GM19239 (cell line): Measurements from ENCODE around the gene ZNF70.

ENCODE experiments used
- DNase-seq: peaks from one replicate; pipeline ENCODE4 v3.0.0; 2011; ENCODE audit warnings: low spot score; ENCODE audit not compliant: insufficient read length
- FAIRE-seq: peaks from 2 replicates; lab custom pipeline; 2011; peaks lifted over from hg19 to GRCh38; lab: Jason Lieb, UNC

ZNF70 gene

DNA sequence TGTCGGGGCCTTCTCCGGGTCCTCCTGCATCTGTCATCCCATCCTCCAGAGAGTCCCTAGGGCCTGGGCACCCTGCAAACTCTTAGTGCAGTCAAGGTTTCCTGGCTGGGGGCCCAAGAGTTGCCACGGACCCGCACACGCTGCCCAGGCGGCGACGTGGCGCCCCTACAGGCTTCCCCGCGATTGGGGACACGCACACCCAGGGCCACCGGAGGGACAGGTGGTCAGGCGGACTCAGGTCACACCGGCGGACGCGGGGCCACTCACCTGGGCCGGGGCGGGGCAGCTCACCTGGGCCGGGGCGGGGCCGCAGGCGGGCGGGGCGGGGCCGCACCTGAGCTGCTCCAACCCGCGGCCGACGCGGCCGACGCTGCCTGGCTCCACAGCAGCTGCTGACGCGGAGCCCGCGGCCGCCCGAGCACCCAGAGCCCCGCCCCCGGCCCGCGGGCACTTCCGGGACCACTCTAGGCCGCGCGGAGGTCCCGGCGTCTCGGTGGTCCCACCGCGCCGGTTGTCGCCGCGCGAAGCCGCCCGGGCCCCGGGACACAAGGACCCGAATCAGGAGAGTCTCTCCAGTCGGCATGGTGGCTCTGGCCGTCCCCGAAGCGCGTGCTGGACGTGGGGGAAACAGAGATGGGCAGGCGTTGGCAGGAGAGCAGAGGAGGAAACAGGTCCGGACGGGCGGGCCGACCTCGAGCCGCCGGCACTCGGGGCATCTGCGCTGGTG is at the start of gene ZNF70:
ZNF70 (minus strand) TSS at position 399 of the 727 bp plus-strand sequence. CDS start 5,972 bp downstream, outside the sequence.
- no peak for FAIRE-seq

DNA sequence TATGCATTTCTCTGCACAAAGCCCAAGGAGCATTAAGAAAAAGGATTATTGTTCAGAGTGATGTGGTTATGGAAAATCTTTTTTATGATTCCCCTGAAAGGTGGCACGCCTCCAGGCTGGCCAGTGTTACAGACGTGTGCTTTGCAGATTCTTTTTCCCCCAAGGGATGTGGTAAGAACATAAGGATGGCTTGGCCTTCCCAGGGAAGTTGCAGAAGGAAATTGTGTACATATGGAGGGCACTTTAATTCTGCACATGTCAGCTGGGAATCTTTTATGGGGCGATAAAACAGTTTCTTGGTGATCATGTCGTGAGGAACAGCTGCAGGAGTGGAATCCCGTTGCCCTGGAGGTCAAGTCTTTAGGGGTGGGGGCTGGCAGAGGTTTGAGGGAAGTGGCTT is 45.5 kb upstream of the ZNF70 start:
- no peak for FAIRE-seq
- DNase-seq: no peak

More for the DNA sequence above, at the start of gene ZNF70:
- peak; percentile 84 for DNase-seq

DNA sequence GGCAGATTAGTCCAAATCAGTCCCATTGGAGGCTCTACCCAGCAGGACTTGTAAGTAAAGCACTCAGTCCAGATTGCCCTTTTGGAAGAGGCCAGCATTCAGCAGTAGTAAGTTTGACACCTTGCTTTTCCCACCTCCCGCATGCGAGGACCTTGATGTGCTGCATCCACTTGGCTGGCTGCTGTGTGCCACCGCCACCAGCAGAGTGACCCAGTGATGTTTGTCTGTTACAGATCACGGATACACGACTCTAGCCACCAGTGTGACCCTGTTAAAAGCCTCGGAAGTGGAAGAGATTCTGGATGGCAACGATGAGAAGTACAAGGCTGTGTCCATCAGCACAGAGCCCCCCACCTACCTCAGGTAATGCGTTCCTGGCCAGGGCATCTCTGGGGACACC is 42.4 kb upstream of the ZNF70 start:
- no peak for FAIRE-seq
- DNase-seq: no peak

- no peak for FAIRE-seq
- DNase-seq: no peak
Observed at GRCh38 chr22:23791738-23792645, 41.1 kb upstream of the ZNF70 start.

- no peak for FAIRE-seq
Observed at GRCh38 chr22:23790819-23791737, 40.2 kb upstream of the ZNF70 start.

DNA sequence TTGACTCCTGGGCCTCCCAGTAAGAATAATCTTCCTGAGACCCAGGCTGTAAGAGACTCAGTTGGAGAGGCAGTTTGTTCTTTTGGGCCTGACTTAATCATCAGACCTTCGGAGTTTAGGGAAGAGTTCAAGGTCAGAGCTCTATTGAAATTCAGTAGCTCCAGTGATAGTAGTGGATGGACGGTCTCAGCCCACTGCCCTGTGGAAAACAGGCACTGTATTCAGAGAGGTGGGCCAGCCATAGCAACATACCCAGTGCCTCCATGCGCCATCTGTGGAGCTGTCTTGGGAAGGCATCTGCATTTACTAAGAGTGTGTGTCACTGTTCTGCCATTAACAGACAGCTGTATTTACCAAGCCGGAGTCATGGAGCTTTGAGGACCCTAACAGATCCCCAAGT is 38.7 kb upstream of the ZNF70 start:
- DNase-seq: no peak
- no peak for FAIRE-seq

More at GRCh38 chr22:23790819-23791737, 40.2 kb upstream of the ZNF70 start:
- DNase-seq: no peak

DNA sequence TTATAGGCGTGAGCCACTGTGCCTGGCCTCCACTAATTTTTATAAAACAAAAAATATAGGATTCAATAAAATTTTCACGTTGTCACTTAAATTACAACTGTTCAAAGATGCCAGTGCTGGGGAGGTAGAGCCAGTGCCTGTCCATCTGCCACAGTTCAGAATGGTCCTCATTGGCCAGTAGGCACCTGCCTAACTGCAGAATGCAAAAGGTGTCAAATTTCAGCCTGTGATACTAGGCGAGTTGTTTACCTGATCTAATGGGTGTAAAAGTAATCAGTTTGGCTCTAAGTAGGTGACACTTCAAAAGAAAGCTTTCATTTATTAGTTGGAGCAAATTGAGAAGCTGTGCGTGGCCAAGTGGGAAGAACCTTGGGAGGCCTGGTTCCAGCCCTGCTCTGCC is 38.2 kb upstream of the ZNF70 start:
- FAIRE-seq: no peak

GRCh38 chr22:23787910-23788309 is 37.0 kb upstream of the ZNF70 start:
- FAIRE-seq (no peak), DNase-seq (no peak)

More for the DNA sequence above, 38.2 kb upstream of the ZNF70 start:
- no peak for DNase-seq

- DNase-seq: no peak
- FAIRE-seq: peak; percentile 89
Observed at GRCh38 chr22:23787600-23787896, 36.6 kb upstream of the ZNF70 start.

GRCh38 chr22:23786752-23787599 is 36.1 kb upstream of the ZNF70 start, which contains the start of gene SMARCB1:
TSS of gene SMARCB1 (plus strand) at chr22:23786966. CDS start at chr22:23787170, 204 bp downstream.
- peak; percentile 83 for FAIRE-seq
- peak; percentile 88 for DNase-seq

GRCh38 chr22:23786261-23786710 is 35.4 kb upstream of the ZNF70 start:
- DNase-seq (no peak), FAIRE-seq (no peak)

GRCh38 chr22:23784215-23784732 is 33.4 kb upstream of the ZNF70 start:
- DNase-seq (no peak), FAIRE-seq (no peak)

DNA sequence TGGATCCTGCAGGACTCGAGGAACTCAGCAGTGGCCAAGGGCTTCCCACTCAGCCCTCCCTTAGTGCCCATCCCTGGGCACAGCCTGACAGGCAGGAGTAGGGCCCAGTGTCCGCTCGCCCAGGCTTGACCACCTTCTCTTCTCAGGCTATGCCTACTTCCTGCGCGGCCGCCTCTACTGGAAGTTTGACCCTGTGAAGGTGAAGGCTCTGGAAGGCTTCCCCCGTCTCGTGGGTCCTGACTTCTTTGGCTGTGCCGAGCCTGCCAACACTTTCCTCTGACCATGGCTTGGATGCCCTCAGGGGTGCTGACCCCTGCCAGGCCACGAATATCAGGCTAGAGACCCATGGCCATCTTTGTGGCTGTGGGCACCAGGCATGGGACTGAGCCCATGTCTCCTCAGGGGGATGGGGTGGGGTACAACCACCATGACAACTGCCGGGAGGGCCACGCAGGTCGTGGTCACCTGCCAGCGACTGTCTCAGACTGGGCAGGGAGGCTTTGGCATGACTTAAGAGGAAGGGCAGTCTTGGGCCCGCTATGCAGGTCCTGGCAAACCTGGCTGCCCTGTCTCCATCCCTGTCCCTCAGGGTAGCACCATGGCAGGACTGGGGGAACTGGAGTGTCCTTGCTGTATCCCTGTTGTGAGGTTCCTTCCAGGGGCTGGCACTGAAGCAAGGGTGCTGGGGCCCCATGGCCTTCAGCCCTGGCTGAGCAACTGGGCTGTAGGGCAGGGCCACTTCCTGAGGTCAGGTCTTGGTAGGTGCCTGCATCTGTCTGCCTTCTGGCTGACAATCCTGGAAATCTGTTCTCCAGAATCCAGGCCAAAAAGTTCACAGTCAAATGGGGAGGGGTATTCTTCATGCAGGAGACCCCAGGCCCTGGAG is 32.6 kb upstream of the ZNF70 start:
- FAIRE-seq (no peak), DNase-seq (no peak)

DNA sequence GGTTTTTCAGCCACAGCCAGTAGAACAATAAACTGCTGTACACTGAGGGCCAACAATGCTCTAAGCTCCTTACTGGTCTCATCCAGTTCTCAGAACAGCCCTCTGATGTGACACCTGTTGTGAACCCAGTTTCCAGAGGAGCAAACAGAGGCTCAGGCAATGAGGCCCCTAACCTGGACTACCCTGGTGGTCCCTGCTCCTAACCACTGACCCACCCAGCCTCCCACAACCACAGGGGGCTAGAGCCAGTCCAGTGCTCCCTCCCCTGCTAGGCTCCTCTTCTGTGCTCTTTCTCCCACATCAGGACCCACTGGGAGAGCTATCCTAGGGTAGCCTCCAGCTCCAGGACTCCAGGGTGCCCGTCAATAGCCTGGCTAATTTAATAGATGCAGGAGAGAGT is 31.8 kb upstream of the ZNF70 start:
- no peak for DNase-seq
- no peak for FAIRE-seq

DNA sequence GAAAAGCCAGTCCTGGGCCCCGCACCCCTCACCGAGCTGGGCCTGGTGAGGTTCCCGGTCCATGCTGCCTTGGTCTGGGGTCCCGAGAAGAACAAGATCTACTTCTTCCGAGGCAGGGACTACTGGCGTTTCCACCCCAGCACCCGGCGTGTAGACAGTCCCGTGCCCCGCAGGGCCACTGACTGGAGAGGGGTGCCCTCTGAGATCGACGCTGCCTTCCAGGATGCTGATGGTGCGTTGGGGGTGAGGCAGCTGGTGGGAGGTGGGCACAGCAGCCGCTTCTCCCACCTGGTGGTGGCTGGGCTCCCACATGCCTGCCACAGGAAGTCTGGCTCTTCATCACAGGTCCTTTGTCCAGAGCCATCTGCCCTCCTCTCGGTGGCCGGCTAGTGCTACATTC is 31.3 kb upstream of the ZNF70 start:
- DNase-seq (no peak), FAIRE-seq (no peak)

DNA sequence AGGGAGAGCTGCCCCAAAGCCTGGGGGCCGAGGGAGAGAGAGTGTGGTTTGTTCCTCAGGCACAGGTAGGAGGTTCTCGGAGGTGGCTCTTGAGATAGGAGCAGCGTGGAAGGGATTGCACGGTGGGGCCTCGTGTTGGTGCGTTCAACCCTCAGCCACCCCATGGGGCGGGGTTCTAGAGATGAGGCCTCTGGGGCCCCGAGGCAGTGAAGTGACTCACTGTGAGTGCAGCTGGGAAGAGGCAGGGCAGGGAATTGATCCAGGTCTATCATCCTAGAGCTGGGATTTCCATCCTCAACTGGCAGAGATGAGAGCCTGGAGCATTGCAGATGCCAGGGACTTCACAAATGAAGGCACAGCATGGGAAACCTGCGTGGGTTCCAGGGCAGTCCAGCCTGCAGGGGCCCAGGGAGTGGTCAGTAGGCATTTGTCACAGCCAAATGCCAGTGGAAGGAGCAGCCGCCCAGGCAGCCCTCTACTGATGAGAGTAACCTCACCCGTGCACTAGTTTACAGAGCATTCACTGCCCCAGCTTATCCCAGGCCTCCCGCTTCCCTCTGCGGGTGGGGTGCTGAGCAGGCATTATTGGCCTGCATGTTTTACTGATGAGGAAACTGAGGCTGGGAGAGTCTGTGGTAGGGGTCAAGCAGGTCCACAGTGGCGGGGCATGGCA is 30.7 kb upstream of the ZNF70 start:
- no peak for DNase-seq
- FAIRE-seq: no peak

DNA sequence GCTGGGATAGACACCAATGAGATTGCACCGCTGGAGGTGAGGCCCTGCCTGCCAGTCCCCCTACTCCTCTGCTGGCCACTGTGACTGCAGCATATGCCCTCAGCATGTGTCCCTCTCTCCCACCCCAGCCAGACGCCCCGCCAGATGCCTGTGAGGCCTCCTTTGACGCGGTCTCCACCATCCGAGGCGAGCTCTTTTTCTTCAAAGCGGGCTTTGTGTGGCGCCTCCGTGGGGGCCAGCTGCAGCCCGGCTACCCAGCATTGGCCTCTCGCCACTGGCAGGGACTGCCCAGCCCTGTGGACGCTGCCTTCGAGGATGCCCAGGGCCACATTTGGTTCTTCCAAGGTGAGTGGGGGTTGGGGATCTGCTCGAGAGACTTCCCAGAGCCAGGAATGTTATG is 30.2 kb upstream of the ZNF70 start:
- no peak for DNase-seq
- no peak for FAIRE-seq
